Heart left ventricle (tissue), 13 donors: ENCODE results near the gene FNBP1L.

Source experiments
- POLR2A ChIP-seq, 2 donors: fragments of 450-650 bp; IDR thresholded peaks; one replicate each; pipeline ENCODE4 v1.6.1; 2017; ENCODE audit warnings: antibody characterized with exemption in 2 of 2, mild to moderate bottlenecking in 2 of 2, moderate library complexity in 2 of 2
- TF ChIP-seq, protein P1 (sequence below), 12 donors: fragments of 200-600 bp; sonication (generic) in 4 of 12; IDR thresholded peaks; one replicate each; pipeline versions ENCODE4 v1.5.0 to v1.8.0; 2018 to 2022; ENCODE audit warnings: antibody characterized with exemption in 12 of 12, mild to moderate bottlenecking in 5 of 12
- donor health status: ischemic (EF 13 %, LVEDD 7.1; RV severe dilation, severe dysfunction).
- donor health status: DM: no; HTN: yes; CAD: no.
- donor health status: DM: no; HTN: no; CAD: no.
- donor health status: ischemic (EF 25% LVEDD 6.9; RV normal size, moderate dysfunction).
- donor health status: ischemic (EF 25% LVEDD 5.7; RV mildly dilated, moderate dysfunction).
- donor health status: ischemic (EF 35%, LVEDD 5.7; RV mildly dilated, moderate dysfunction).
- donor health status: nonischemic (EF 11% LVEDD 7.7; RV severe dilation, severe dysfunction).
- donor health status: DM: yes; HTN: yes; CAD: no.
- donor health status: PGD.
- donor health status: ischemic (EF 29% LVEDD 5.4; RV normal size, mild dysfunction).
- donor health status: nonischemic (EF 23%, LVEDD 6.1; RV moderate dilation, normal function).

GRCh38 chr1:93576746-93577145 lies 128.8 kb downstream of the FNBP1L start:
- TF ChIP-seq, protein P1, sequence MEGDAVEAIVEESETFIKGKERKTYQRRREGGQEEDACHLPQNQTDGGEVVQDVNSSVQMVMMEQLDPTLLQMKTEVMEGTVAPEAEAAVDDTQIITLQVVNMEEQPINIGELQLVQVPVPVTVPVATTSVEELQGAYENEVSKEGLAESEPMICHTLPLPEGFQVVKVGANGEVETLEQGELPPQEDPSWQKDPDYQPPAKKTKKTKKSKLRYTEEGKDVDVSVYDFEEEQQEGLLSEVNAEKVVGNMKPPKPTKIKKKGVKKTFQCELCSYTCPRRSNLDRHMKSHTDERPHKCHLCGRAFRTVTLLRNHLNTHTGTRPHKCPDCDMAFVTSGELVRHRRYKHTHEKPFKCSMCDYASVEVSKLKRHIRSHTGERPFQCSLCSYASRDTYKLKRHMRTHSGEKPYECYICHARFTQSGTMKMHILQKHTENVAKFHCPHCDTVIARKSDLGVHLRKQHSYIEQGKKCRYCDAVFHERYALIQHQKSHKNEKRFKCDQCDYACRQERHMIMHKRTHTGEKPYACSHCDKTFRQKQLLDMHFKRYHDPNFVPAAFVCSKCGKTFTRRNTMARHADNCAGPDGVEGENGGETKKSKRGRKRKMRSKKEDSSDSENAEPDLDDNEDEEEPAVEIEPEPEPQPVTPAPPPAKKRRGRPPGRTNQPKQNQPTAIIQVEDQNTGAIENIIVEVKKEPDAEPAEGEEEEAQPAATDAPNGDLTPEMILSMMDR (IDR thresholded peaks at IDR 0.05) = no peak
- no peak for TF ChIP-seq POLR2A (IDR thresholded peaks at IDR 0.05)
